Neural cell (in vitro differentiated cells): Measurements from ENCODE around the gene DISP1. TPM values are rescaled to one million over a fixed set of nuclear protein-coding genes. Genes with fewer than 3 reads are reported as not detected.

Experiments
- H2AFZ ChIP-seq: fragments of 200-600, 300-800 bp; sonication (generic), shearing (Covaris generic); 2 replicates; pipeline ENCODE4 v1.6.0; 2014; ENCODE audit warnings: low read depth, mild to moderate bottlenecking, antibody characterized with exemption, low read length, moderate library complexity
- H3F3A ChIP-seq: fragments of 200-600 bp; shearing (Covaris generic); 2 replicates; pipeline ENCODE4 v1.6.1; 2016; ENCODE audit warnings: mild to moderate bottlenecking, moderate library complexity, mixed read lengths, antibody characterized with exemption, low read length; ENCODE audit not compliant: insufficient read depth, poor library complexity, severe bottlenecking
- H3K27ac ChIP-seq: fragments of 200-600, 300-800 bp; sonication (generic), shearing (Covaris generic); 2 replicates; pipeline ENCODE4 v1.5.1; 2014; ENCODE audit warnings: mild to moderate bottlenecking, low read length, moderate library complexity
- H3K27me3 ChIP-seq: fragments of 300-800, 200-600 bp; sonication (generic), shearing (Covaris generic); 2 replicates; pipeline ENCODE4 v1.6.0; 2014; ENCODE audit warnings: mild to moderate bottlenecking, low read depth, low read length, moderate library complexity; ENCODE audit not compliant: insufficient read depth
- H3K36me3 ChIP-seq: fragments of 300-800, 200-600 bp; sonication (generic), shearing (Covaris generic); 2 replicates; pipeline ENCODE4 v1.5.1; 2014; ENCODE audit warnings: mild to moderate bottlenecking, antibody characterized with exemption, low read length, moderate library complexity; ENCODE audit not compliant: insufficient read depth
- H3K4me2 ChIP-seq: fragments of 300-800, 200-600 bp; sonication (generic), shearing (Covaris generic); 2 replicates; pipeline ENCODE4 v1.6.0; 2014; ENCODE audit warnings: mild to moderate bottlenecking, low read length
- H3K4me3 ChIP-seq: fragments of 300-800, 200-600 bp; sonication (generic), shearing (Covaris generic); 2 replicates; pipeline ENCODE4 v1.5.1; 2014; ENCODE audit warnings: mild to moderate bottlenecking, low read length, moderate library complexity
- H3K79me2 ChIP-seq: fragments of 200-600 bp; shearing (Covaris generic); replicated peaks from 2 replicates; pipeline ENCODE4 v1.6.0; 2014; ENCODE audit warnings: mild to moderate bottlenecking, low read length, moderate library complexity; ENCODE audit not compliant: insufficient read depth
- H3K9ac ChIP-seq: fragments of 300-800, 200-600 bp; sonication (generic), shearing (Covaris generic); 2 replicates; pipeline ENCODE4 v1.6.1; 2016; ENCODE audit warnings: mild to moderate bottlenecking, low read length, mixed read lengths
- H3K9me2 ChIP-seq: fragments of 200-600 bp; shearing (Covaris generic); 2 replicates; pipeline ENCODE4 v1.6.1; 2016; ENCODE audit warnings: mild to moderate bottlenecking, low read length, mixed read lengths; ENCODE audit not compliant: insufficient read depth
- H3K9me3 ChIP-seq: fragments of 200-600, 300-800 bp; sonication (generic), shearing (Covaris generic); 2 replicates; pipeline ENCODE4 v1.6.1; 2016; ENCODE audit warnings: mild to moderate bottlenecking, mixed run types, low read length, moderate library complexity, mixed read lengths
- H4K20me1 ChIP-seq: fragments of 200-600 bp; shearing (Covaris generic); 2 replicates; pipeline ENCODE4 v1.6.1; 2016; ENCODE audit warnings: mild to moderate bottlenecking, mixed run types; ENCODE audit not compliant: insufficient read depth
- CTCF ChIP-seq: fragments of 450-650 bp; IDR thresholded peaks from 2 replicates; pipeline ENCODE4 v1.5.1; 2014; ENCODE audit warnings: antibody characterized with exemption, mild to moderate bottlenecking, moderate library complexity; ENCODE audit not compliant: poor library complexity, severe bottlenecking
- EP300 ChIP-seq: fragments of 450-650 bp; conservative IDR thresholded peaks from 2 replicates; pipeline ENCODE4 v1.6.1; 2014; ENCODE audit warnings: antibody characterized with exemption, mild to moderate bottlenecking, moderate library complexity; ENCODE audit not compliant: poor library complexity, severe bottlenecking
- EZH2 ChIP-seq: fragments of 200-600, 300-800 bp; shearing (Covaris generic), sonication (generic); IDR thresholded peaks from 2 replicates; pipeline ENCODE4 v1.6.1; 2014; ENCODE audit warnings: antibody characterized with exemption, low read length, borderline replicate concordance, mild to moderate bottlenecking; ENCODE audit not compliant: insufficient read depth, poor library complexity, severe bottlenecking
- MXI1 ChIP-seq: fragments of 450-650 bp; conservative IDR thresholded peaks from 2 replicates; pipeline ENCODE4 v1.6.1; 2014; ENCODE audit warnings: antibody characterized with exemption, mild to moderate bottlenecking; ENCODE audit not compliant: poor library complexity, severe bottlenecking
- POLR2AphosphoS5 ChIP-seq: IDR thresholded peaks from 2 replicates; pipeline ENCODE4 v1.6.1; 2012
- RAD21 ChIP-seq: fragments of 450-650 bp; conservative IDR thresholded peaks from 2 replicates; pipeline ENCODE4 v1.6.1; 2014; ENCODE audit warnings: antibody characterized with exemption, mild to moderate bottlenecking, moderate library complexity
- REST ChIP-seq: IDR thresholded peaks from 2 replicates; pipeline ENCODE4 v1.6.1; 2012; ENCODE audit warnings: borderline replicate concordance
- SMC3 ChIP-seq: fragments of 450-650 bp; conservative IDR thresholded peaks from 2 replicates; pipeline ENCODE4 v1.6.1; 2014; ENCODE audit warnings: antibody characterized with exemption, mild to moderate bottlenecking, moderate library complexity; ENCODE audit not compliant: poor library complexity
- TAF1 ChIP-seq: IDR thresholded peaks from 2 replicates; pipeline ENCODE4 v1.6.1; 2012; ENCODE audit warnings: low read depth
- polyA plus RNA-seq: library from polyadenylated mRNA; depleted of rRNA; stranded (reverse); fragments of >200 nt; gene quantifications from 2 replicates; pipeline ENCODE4 v1.2.3, GENCODE V29; 2014

The DISP1 gene
- polyA plus RNA-seq, 1 donor from 2014 or later, result 3.9 TPM

- no peak overlapping the region for H3K4me3 ChIP-seq
- H3K9ac ChIP-seq, result no peak overlapping the region
- H4K20me1 ChIP-seq, result no peaks in the 10 kb centered on the region
- no peak overlapping the region for H3K27ac ChIP-seq
- H3K4me2 ChIP-seq, result no peak overlapping the region
- H3K79me2 ChIP-seq, result peaks cover 4% of the 10 kb centered on the region
- H3K9me2 ChIP-seq, result no peaks in the 10 kb centered on the region
- H3K9me3 ChIP-seq, result no peaks in the 10 kb centered on the region
- H2AFZ ChIP-seq, result no peak overlapping the region
- H3F3A ChIP-seq, result no peaks in the 10 kb centered on the region
- no peaks in the 10 kb centered on the region for H3K27me3 ChIP-seq
- no peaks in the 10 kb centered on the region for H3K36me3 ChIP-seq
- no peak for TF ChIP-seq TAF1
Observed at GRCh38 chr1:222828939-222829338, 14.1 kb downstream of the DISP1 start.

- no peak overlapping the region for H3K4me2 ChIP-seq
- no peaks in the 10 kb centered on the region for H3F3A ChIP-seq
- no peak overlapping the region for H3K4me3 ChIP-seq
Observed at GRCh38 chr1:222829868-222830267, 15.0 kb downstream of the DISP1 start.

More at GRCh38 chr1:222829868-222830267, 15.0 kb downstream of the DISP1 start:
- H3K9me3 ChIP-seq, result no peaks in the 10 kb centered on the region
- no peak overlapping the region for H3K27ac ChIP-seq
- H4K20me1 ChIP-seq, result no peaks in the 10 kb centered on the region
- no peak overlapping the region for H2AFZ ChIP-seq
- H3K79me2 ChIP-seq, result peaks cover 4% of the 10 kb centered on the region
- H3K27me3 ChIP-seq, result no peaks in the 10 kb centered on the region
- no peaks in the 10 kb centered on the region for H3K36me3 ChIP-seq
- H3K9me2 ChIP-seq, result no peaks in the 10 kb centered on the region
- no peak overlapping the region for H3K9ac ChIP-seq
- no peak for TF ChIP-seq EP300
- no peak for TF ChIP-seq POLR2AphosphoS5
- no peak for TF ChIP-seq TAF1
- TF ChIP-seq EZH2, result no peak
- no peak for TF ChIP-seq MXI1
- TF ChIP-seq RAD21, result no peak
- no peak for TF ChIP-seq SMC3
- no peak for TF ChIP-seq REST
- no peak for TF ChIP-seq CTCF
